ENCODE results near the gene PHEX.
"Not testable (repeated sequence)": the region's sequence is repeated elsewhere in the genome, so short reads cannot be mapped to it uniquely, and the experiment has no call there.

The PHEX gene

GRCh38 chrX:22248401-22248800, 216.3 kb downstream of the PHEX start:
- no peak overlapping the region for H3K4me3 Mint-ChIP-seq
- H3K27ac Mint-ChIP-seq: no peak overlapping the region
- no peaks in the 10 kb centered on the region for H3K27me3 Mint-ChIP-seq
- H3K36me3 Mint-ChIP-seq (ENCODE audit: low read depth): no peaks in the 10 kb centered on the region
- no peaks in the 10 kb centered on the region for H3K4me1 Mint-ChIP-seq (ENCODE audit: low read depth)
- H3K9me3 Mint-ChIP-seq: no peaks in the 10 kb centered on the region

GRCh38 chrX:22249371-22249770, 217.2 kb downstream of the PHEX start:
- Mint-ChIP-seq H3K36me3 (ENCODE audit: low read depth) (no peaks in the 10 kb centered on the region), H3K4me3 (no peak overlapping the region), H3K27ac (no peak overlapping the region), H3K4me1 (ENCODE audit: low read depth) (no peaks in the 10 kb centered on the region), H3K9me3 (no peaks in the 10 kb centered on the region), H3K27me3 (no peaks in the 10 kb centered on the region)

- Mint-ChIP-seq H3K4me3 (no peak overlapping the region), H3K27ac (no peak overlapping the region), H3K9me3 (no peaks in the 10 kb centered on the region), H3K27me3 (no peaks in the 10 kb centered on the region), H3K36me3 (ENCODE audit: low read depth) (no peaks in the 10 kb centered on the region), H3K4me1 (ENCODE audit: low read depth) (no peaks in the 10 kb centered on the region)
These were observed 236.6 kb downstream of the PHEX start for GRCh38 chrX:22268706-22269105.

GRCh38 chrX:22272613-22273012, 240.5 kb downstream of the PHEX start, which contains the start of gene CBLL2:
CBLL2 (plus strand) TSS chrX:22272913; CDS start chrX:22272992, 79 bp downstream.
- Mint-ChIP-seq H3K27ac (no peak within 1 kb of the TSS), H3K9me3 (no peaks in the 10 kb centered on the region), H3K4me3 (no peak within 1 kb of the TSS), H3K36me3 (ENCODE audit: low read depth) (no peaks in the 10 kb centered on the region), H3K4me1 (ENCODE audit: low read depth) (no peaks in the 10 kb centered on the region), H3K27me3 (peaks cover 3% of the 10 kb centered on the region)

- Mint-ChIP-seq H3K27me3 (peaks cover 3% of the 10 kb centered on the region), H3K4me1 (ENCODE audit: low read depth) (no peaks in the 10 kb centered on the region), H3K27ac (no peak overlapping the region), H3K36me3 (ENCODE audit: low read depth) (no peaks in the 10 kb centered on the region), H3K4me3 (no peak overlapping the region), H3K9me3 (no peaks in the 10 kb centered on the region)
These were observed 241.7 kb downstream of the PHEX start for GRCh38 chrX:22273714-22274317.

GRCh38 chrX:22276781-22277180, 244.7 kb downstream of the PHEX start:
- H3K36me3 Mint-ChIP-seq (ENCODE audit: low read depth): no peaks in the 10 kb centered on the region
- peaks cover 3% of the 10 kb centered on the region for H3K27me3 Mint-ChIP-seq
- H3K9me3 Mint-ChIP-seq: no peaks in the 10 kb centered on the region
- H3K27ac Mint-ChIP-seq: no peak overlapping the region
- H3K4me3 Mint-ChIP-seq: no peak overlapping the region
- H3K4me1 Mint-ChIP-seq (ENCODE audit: low read depth): no peaks in the 10 kb centered on the region

GRCh38 chrX:22278375-22278774, 246.2 kb downstream of the PHEX start:
- Mint-ChIP-seq H3K4me3 (no peak overlapping the region), H3K27me3 (peaks cover 3% of the 10 kb centered on the region), H3K36me3 (ENCODE audit: low read depth) (no peaks in the 10 kb centered on the region), H3K27ac (no peak overlapping the region), H3K9me3 (no peaks in the 10 kb centered on the region), H3K4me1 (ENCODE audit: low read depth) (no peaks in the 10 kb centered on the region)

- H3K36me3 Mint-ChIP-seq (ENCODE audit: low read depth); H3K4me3 Mint-ChIP-seq; H3K27ac Mint-ChIP-seq; H3K4me1 Mint-ChIP-seq (ENCODE audit: low read depth); H3K27me3 Mint-ChIP-seq; H3K9me3 Mint-ChIP-seq: not testable (repeated sequence)
These were observed 257.1 kb downstream of the PHEX start for GRCh38 chrX:22289209-22289608.

- H3K9me3 Mint-ChIP-seq: no peaks in the 10 kb centered on the region
- H3K36me3 Mint-ChIP-seq (ENCODE audit: low read depth): no peaks in the 10 kb centered on the region
- H3K27me3 Mint-ChIP-seq: peaks cover 4% of the 10 kb centered on the region
- no peak overlapping the region for H3K4me3 Mint-ChIP-seq
- H3K4me1 Mint-ChIP-seq (ENCODE audit: low read depth): no peaks in the 10 kb centered on the region
- no peak overlapping the region for H3K27ac Mint-ChIP-seq
These were observed 264.7 kb downstream of the PHEX start for GRCh38 chrX:22296871-22297270.

GRCh38 chrX:22300130-22300529, 268.0 kb downstream of the PHEX start:
- Mint-ChIP-seq H3K36me3 (ENCODE audit: low read depth) (no peaks in the 10 kb centered on the region), H3K4me3 (no peak overlapping the region), H3K4me1 (ENCODE audit: low read depth) (no peaks in the 10 kb centered on the region), H3K27me3 (peaks cover 4% of the 10 kb centered on the region), H3K9me3 (no peaks in the 10 kb centered on the region), H3K27ac (no peak overlapping the region)

Data from stimulated activated naive CD8-positive, alpha-beta T cell treated with anti-CD3 and anti-CD28 coated beads, Interleukin-15, Interleukin-2, amounts not matched to agents 100 ng/mL and 50 ng/mL, for 24 hours (primary cell).